Stromal cell of bone marrow (primary cell): Measurements from ENCODE around the gene SHC3.

ENCODE experiments used
- DNase-seq: peaks from one replicate; pipeline ENCODE4 v3.0.0-alpha.2; 2012; ENCODE audit warnings: low read depth

The SHC3 gene

GRCh38 chr9:89000973-89001916 is 177.4 kb downstream of the SHC3 start:
- DNase-seq, result peak; percentile 69

DNA sequence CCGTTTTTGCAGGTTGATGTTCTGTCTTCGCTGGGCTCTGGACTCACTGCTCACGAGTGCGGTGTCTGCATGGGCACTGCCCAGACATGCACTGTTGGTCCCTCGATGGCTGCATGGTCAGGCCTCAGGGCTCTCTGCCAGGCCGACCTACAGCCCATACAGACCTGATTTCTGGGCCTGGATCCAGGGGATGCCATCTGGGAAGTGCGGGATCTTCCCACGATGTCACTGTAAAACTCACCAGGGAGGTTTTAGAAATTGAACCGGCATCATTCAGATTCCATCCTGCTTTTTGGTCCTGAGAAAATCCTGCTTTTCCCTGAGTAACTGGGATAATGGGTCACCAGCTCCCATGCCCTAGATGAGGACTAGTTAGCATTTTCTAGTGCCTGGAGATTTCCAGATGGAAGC is 178.2 kb downstream of the SHC3 start:
- no peak for DNase-seq

DNA sequence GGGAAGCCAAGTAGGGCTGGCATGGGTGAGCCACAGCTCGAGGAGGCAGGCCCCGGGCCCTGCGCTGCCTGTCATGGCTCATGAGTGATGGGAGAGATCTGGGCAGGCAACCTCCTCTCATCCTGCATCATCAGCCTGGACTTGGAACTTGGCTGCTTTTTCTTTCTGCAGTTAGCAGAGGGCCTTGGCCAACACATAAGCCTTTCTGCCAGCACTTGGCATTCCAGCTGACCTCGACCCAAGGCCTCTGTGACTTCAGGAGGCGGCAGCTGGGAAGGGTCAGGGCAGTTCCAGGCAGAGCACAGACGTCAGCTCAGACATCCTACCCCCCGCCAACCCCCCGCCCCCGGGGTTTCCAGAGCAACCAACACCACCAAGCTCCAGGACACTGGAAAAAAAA is 179.7 kb downstream of the SHC3 start:
- peak; percentile 50 for DNase-seq

DNA sequence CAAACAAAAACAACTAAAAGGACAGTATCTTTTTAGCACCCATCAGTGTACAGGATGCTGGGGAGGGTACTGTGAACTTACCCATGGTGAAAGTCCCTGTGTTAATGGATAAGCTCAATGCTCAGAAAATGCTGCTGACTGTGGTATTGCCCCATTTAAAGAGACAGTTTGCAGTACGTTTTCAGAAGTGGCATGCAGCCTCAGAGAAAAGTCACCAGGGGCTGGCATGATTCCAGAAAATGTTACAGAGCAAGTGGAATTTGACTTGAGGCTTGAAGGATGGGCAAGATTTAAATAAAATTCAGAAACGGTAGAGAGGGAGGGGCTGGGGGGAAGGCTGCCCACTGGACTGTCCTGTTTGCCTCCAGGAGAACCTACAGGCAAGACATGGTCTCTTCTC is 180.1 kb downstream of the SHC3 start:
- no peak for DNase-seq

DNA sequence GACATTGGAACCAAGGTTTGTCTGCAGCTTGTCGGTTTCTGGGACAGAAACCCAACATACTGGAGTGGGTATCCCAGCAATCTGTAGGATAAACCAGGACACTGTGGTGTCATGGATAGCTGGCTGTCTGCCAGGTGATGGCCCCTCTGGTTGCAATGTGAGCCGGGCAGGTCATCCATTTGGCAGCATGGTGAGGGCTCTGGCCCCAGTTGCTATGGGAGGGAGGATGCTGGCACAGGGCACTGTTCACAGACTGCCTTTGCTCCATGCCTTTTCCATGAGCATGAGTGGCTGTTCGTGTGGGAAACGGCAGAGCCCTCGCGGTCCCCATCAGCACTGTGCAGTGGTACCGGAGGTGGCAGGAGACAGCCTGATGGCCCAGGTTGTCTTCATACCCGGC is 181.0 kb downstream of the SHC3 start:
- DNase-seq, result no peak

- DNase-seq, result no peak
These were observed 181.7 kb downstream of the SHC3 start for GRCh38 chr9:88996921-88997235.

GRCh38 chr9:88996046-88996920 is 182.3 kb downstream of the SHC3 start:
- no peak for DNase-seq

DNA sequence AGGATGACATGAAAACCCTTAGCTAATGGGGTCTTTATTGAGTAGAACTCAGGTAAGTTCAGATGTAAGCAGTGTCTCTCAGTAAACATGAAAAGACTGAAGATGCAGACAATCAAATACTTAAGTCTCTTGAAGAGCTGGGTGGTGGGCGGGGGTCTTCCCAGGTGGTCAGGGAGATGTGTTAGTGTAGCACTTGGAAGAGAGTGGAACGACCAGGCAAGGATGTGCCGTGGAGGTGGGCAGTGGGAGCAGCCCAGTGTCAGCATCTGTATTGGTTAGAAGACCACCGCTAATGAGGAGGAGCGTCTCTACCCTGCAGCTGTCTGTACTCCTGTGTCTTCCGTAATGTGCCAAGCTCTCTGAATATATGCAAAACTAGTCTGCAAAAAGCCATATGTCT is 183.0 kb downstream of the SHC3 start:
- no peak for DNase-seq

GRCh38 chr9:88995200-88995577 is 183.4 kb downstream of the SHC3 start:
- no peak for DNase-seq

DNA sequence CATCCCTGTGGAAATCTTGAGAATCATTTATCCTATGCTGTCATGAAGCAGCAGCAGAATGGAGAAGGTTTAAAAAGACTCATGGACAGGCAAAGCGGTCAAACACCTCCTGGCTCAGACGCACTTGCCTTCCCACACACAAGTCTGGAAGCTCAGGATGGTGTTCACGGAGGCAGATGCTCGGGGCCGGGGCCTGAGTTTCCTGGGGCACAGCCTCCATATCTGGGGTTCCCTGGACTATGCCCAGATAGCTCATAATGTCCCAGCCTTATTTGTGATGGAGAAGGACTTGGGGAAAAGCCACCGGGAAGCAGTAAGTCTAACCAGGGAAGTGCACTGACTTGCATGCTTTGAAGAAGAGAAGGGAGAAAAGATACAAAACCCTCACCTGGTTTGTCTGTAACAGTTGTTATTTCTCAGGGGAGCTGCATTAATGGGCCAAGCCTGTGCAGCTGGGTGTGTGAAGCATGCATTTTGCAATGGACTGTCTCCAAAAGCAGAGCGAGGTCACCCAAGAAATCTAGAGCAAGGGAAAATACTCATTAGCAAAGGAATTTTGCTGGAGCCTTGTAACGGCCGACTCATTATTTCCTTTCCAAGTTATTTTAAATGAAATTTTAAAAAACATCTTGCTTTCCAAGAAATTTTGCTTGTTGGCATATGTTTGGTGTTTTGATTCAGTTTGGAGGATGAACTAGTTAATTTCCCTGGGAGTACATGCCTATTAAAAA is 184.0 kb downstream of the SHC3 start:
- DNase-seq, result peak; percentile 44

- no peak for DNase-seq
These were observed 184.7 kb downstream of the SHC3 start for GRCh38 chr9:88993871-88994460.

GRCh38 chr9:88993327-88993726 is 185.3 kb downstream of the SHC3 start:
- DNase-seq, result no peak

DNA sequence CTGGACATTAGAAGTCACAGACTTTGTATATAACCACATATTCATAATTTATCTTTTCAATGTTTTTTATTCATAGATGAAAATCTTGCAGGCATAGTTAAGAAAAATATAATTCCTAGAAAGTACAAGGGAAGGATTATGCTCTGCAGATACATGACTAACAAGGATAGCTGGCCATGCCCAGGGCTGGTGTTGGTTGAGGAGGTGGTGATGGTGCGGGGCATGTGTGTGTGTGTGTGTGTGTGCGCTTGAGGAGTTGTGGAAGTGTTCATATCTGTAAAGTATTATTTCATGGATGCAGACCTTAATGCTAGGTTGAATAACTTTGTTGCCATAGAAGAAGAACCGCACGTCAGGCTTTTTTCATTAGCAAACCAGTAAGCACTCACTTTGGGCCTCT is 186.1 kb downstream of the SHC3 start:
- no peak for DNase-seq

GRCh38 chr9:88991066-88992034 is 187.3 kb downstream of the SHC3 start, which contains the start of gene S1PR3:
Gene S1PR3, plus strand, starts transcription at chr9:88991468. Its CDS starts 9,733 bp downstream, at chr9:89001201.
- no peak for DNase-seq

DNA sequence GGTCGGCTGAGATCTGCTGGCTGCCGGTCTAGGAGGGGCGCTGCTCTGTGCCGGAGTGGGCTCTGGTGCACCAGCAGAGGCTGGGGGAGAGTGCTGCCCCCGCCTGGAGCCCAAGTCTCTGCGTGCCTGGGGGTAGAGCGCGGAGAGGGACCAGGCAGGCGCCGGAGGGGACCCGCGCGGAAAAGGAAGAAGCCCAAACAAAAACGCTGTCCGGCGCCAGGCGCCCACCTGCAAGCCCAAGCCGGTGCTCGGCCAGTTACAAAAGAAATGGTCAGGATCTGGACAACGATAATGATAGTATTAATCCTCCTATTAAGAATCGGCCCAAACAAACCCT is 187.9 kb downstream of the SHC3 start:
- DNase-seq, result no peak

DNA sequence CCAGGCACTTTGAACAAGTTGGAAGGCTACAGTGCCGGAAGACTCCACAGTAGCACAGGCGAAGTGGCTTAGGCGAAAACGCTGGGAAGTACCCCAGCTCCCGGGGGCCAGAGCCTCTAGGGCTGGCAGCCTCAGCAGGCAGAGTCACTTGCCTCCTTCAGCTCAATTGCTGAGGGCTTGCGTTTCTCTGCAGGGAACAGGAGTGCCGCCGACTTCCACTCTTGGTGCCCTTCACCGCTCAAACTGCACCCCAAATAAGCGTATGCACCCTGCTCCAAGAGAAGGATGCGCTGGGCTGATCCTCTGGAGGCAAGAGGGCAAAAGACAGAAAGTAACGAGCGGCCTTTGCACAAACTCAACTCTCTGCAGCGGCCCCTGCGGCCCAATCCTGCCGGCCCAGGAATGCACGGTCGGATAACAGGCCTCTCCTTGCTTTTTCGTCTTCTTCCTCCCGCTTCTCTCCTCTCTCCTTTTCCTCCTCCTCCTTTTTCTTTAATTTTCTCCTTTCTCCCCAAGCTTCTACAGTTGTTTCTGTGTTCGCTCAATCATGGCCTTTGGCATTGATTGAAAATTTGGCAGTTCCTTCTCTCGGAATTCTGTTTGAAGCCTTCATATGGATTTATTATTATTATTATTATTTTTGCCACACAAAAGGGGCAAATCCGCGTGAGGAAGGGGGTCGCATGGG is 188.4 kb downstream of the SHC3 start:
- DNase-seq, result no peak

GRCh38 chr9:88988796-88989641 is 189.6 kb downstream of the SHC3 start:
- no peak for DNase-seq

- no peak for DNase-seq
These were observed 191.0 kb downstream of the SHC3 start for GRCh38 chr9:88987661-88988060.

- no peak for DNase-seq
These were observed 191.8 kb downstream of the SHC3 start for GRCh38 chr9:88986776-88987175.
